Measurements from ENCODE around the gene EGFL8. TPM values are rescaled to one million over a fixed set of nuclear protein-coding genes. Genes with fewer than 3 reads are reported as not detected.

The EGFL8 gene
- total and polyA plus RNA-seq, 2 of the 8 experiments (the other 6 are each of a cell fraction or from before 2014, with no cell fraction given): 5.0 to 9.2 TPM

- TF ChIP-seq CTBP2 (IDR thresholded peaks at IDR 0.05; ENCODE audit: borderline replicate concordance, insufficient read depth, insufficient read length, low read length) (no peak), SIX5 (IDR thresholded peaks at IDR 0.05; ENCODE audit: low read depth, low read length) (no peak), SRF (IDR thresholded peaks at IDR 0.05; ENCODE audit: low read depth, low read length) (peak; percentile 79), JUN (IDR thresholded peaks at IDR 0.05; ENCODE audit: low read depth, low read length) (no peak), SP2 (IDR thresholded peaks at IDR 0.05; ENCODE audit: low read length) (no peak), JUND (IDR thresholded peaks at IDR 0.05; ENCODE audit: low read length) (peak; percentile 92), SIN3A (conservative IDR thresholded peaks at IDR 0.05 in 1 of 2, IDR thresholded peaks at IDR 0.05 in 1 of 2; ENCODE audit: low read depth in 1 of 2, low read length in 2 of 2) (peak; percentile 91 to 93), TBP (IDR thresholded peaks at IDR 0.05; ENCODE audit: low read depth, low read length) (peak; percentile 62; the same call in 1 of the 2 replicates), SP4 (IDR thresholded peaks at IDR 0.05; ENCODE audit: low read length) (no peak; the same call in 1 of the 2 replicates), POLR2AphosphoS5 (IDR thresholded peaks at IDR 0.05; ENCODE audit: low read depth, low read length) (peak; percentile 60; the same call in 1 of the 2 replicates), PHF8 (conservative IDR thresholded peaks at IDR 0.05; ENCODE audit: low read depth, low read length) (peak; percentile 40; the same call in 1 of the 2 replicates), TEAD4 (IDR thresholded peaks at IDR 0.05; ENCODE audit: low read depth, low read length) (no peak), KDM1A (IDR thresholded peaks at IDR 0.05; ENCODE audit: borderline replicate concordance, low read length) (no peak), RFX5 (IDR thresholded peaks at IDR 0.05; ENCODE audit: borderline replicate concordance, low read depth, low read length) (no peak), KDM4A (IDR thresholded peaks at IDR 0.05; ENCODE audit: low read depth, low read length, severe bottlenecking) (peak; percentile 98), TCF12 (IDR thresholded peaks at IDR 0.05; ENCODE audit: low read depth, low read length) (0 out of 2 replicates have a peak, but pooled peaks have one; percentile 45), SP1 (IDR thresholded peaks at IDR 0.05; ENCODE audit: low read depth, low read length) (peak; percentile 68; the same call in 1 of the 2 replicates), SAP30 (IDR thresholded peaks at IDR 0.05; ENCODE audit: insufficient read depth, insufficient replicate concordance, low read length) (peak; percentile 94), CHD1 (IDR thresholded peaks at IDR 0.05; ENCODE audit: low read depth, low read length) (peak; percentile 91), SUZ12 (IDR thresholded peaks at IDR 0.05; ENCODE audit: low read length) (no peak), HDAC2 (IDR thresholded peaks at IDR 0.05; ENCODE audit: borderline replicate concordance in 1 of 2, low read depth in 2 of 2, low read length in 2 of 2) (peak in 1 of 2 experiments; percentile 32; a peak in 2 of 4 replicates)
- TF ChIP-seq, protein P1, sequence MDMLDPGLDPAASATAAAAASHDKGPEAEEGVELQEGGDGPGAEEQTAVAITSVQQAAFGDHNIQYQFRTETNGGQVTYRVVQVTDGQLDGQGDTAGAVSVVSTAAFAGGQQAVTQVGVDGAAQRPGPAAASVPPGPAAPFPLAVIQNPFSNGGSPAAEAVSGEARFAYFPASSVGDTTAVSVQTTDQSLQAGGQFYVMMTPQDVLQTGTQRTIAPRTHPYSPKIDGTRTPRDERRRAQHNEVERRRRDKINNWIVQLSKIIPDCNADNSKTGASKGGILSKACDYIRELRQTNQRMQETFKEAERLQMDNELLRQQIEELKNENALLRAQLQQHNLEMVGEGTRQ (IDR thresholded peaks at IDR 0.05; ENCODE audit: low read length): no peak
Observed at GRCh38 chr6:32153564-32154513, 10.6 kb upstream of the EGFL8 start, which contains the start of gene PPT2 (continued).

Data from H1 (cell line).